Heart left ventricle (tissue), 13 donors: ENCODE data around the gene F12.

Experiments
- CTCF ChIP-seq, 12 donors: fragments of 200-600 bp; sonication (generic) in 4 of 12; IDR thresholded peaks; one replicate each; pipeline versions ENCODE4 v1.5.0 to v1.8.0; 2018 to 2022; ENCODE audit warnings: antibody characterized with exemption in 12 of 12, mild to moderate bottlenecking in 5 of 12
- POLR2A ChIP-seq, 2 donors: fragments of 450-650 bp; IDR thresholded peaks; one replicate each; pipeline ENCODE4 v1.6.1; 2017; ENCODE audit warnings: antibody characterized with exemption in 2 of 2, mild to moderate bottlenecking in 2 of 2, moderate library complexity in 2 of 2
- donor health status: ischemic (EF 13 %, LVEDD 7.1; RV severe dilation, severe dysfunction).
- donor health status: DM: no; HTN: yes; CAD: no.
- donor health status: DM: no; HTN: no; CAD: no.
- donor health status: ischemic (EF 25% LVEDD 6.9; RV normal size, moderate dysfunction).
- donor health status: ischemic (EF 25% LVEDD 5.7; RV mildly dilated, moderate dysfunction).
- donor health status: ischemic (EF 35%, LVEDD 5.7; RV mildly dilated, moderate dysfunction).
- donor health status: nonischemic (EF 11% LVEDD 7.7; RV severe dilation, severe dysfunction).
- donor health status: DM: yes; HTN: yes; CAD: no.
- donor health status: PGD.
- donor health status: ischemic (EF 29% LVEDD 5.4; RV normal size, mild dysfunction).
- donor health status: nonischemic (EF 23%, LVEDD 6.1; RV moderate dilation, normal function).

GRCh38 chr5:177404641-177405179 is 4.7 kb downstream of the F12 start:
- TF ChIP-seq CTCF (IDR thresholded peaks at IDR 0.05) (no peak), POLR2A (IDR thresholded peaks at IDR 0.05) (no peak)
